DMS 273 (cell line): ENCODE results near the gene TNPO2.
"Not testable (repeated sequence)": the region's sequence is repeated elsewhere in the genome, so short reads cannot be mapped to it uniquely, and the experiment has no call there.

Experiments
- DNase-seq: peaks from one replicate; lab custom pipeline; 2025; ENCODE audit not compliant: unreplicated experiment; lab: John Stamatoyannopoulos, UW

The TNPO2 gene

DNA sequence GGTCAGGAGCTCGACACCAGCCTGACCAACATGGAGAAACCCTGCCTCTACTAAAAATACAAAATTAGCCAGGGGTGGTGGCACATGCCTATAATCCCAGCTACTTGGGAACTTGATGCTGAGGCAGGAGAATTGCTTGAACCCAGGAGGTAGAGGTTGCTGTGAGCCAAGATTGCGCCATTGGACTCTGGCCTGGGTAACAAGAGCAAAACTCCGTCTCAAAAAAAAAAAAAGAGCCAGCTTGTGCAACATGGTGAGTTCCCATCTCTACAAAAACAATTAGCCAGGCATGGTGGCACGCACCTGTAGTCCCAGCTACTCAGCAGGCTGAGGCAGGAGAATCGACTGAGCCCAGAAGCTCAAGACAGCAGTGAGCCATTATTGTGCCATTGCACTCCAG lies 45.7 kb downstream of the TNPO2 start:
- not testable (repeated sequence) for DNase-seq

DNA sequence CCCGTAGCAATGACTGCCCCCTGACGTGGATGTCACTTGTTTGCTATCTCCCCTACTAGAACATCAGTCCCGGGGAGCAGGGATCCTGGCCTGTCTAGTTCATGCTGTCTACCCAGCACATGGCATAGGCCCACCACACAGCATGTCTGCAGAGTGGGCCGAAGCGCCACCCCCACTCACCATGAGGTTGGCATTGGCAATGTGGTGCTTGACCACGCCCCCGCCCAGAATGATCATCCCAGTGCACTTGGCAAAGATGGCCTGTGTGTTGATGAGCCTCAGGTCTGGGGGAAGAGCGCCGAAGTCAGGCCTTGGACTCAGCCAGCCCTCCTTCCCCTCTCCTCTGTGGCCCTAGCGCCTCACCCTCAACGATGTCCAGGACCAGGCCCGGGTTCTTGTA lies 46.8 kb downstream of the TNPO2 start:
- no peak for DNase-seq

DNA sequence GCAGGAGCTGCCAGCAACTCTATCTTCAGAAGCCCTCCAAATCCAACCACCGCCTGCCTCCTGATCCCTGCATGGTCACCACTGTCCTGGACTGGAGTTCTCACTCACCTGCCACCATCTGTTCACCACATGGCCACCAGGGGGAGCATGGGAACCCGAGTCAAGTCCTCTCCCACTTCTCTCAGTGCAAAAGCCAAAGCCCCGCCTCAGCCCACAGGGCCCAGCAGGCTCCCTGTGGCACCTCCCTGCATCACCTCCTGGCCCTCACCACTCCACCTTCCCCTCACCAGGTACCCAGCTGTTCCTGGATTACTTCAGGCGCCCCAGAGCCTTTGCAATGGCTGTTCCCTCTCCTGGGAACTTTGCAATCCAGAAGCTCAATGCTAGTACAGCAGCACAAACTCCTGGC lies 47.3 kb downstream of the TNPO2 start:
- DNase-seq, result peak; percentile 92

DNA sequence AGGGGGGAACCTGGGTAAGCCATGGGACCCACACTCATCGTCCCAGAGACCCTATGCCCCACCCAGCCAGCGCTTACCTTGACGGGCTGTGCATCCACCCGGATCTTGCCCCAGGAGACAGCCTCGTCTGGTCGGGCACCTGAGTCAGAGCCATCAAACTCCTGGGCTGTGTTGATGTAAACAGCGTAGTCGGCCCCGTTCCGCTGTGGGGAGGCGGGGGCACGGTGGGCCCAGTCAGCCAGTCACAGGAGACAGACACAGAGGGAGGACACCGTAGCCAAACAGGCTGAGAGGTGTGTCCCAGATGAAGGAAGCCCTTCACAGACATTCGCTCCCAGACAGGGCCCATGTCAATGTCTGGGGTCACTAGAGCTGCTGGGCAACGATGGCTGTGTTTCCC lies 47.8 kb downstream of the TNPO2 start:
- DNase-seq, result no peak

DNA sequence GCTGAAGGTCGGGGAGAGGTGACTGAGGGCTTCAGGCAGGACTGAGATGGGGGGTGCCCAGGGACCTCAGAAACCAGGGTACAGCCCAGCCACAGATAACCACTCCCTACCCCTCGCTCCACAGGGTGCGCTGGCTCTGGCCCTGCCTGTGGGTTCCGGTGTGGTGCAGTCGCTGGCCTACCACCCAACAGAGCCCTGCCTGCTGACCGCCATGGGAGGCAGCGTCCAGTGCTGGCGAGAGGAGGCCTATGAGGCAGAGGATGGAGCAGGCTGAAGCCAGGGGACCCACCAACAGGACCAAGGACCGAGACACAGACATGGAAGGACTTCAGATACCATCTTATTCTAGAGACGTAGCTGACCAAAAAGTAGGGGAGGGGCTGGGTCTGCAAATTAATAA lies 48.3 kb downstream of the TNPO2 start:
- no peak for DNase-seq

DNA sequence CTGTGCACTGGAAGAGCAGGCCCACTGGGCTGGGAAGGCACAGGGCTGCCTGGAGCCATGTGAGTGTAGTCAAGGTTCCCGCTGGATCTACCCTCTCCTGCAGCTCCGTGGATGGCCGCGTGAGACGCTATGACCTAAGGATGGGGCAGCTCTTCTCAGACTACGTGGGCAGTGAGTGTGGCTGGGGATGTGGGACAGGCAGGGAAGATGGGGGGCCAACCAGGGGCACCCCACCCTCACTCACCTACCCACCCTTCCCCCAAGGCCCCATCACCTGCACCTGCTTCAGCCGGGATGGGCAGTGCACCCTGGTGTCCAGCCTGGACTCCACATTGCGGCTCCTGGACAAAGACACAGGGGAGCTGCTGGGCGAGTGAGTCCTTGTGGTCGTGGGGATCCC lies 51.0 kb downstream of the TNPO2 start:
- DNase-seq, result no peak

DNA sequence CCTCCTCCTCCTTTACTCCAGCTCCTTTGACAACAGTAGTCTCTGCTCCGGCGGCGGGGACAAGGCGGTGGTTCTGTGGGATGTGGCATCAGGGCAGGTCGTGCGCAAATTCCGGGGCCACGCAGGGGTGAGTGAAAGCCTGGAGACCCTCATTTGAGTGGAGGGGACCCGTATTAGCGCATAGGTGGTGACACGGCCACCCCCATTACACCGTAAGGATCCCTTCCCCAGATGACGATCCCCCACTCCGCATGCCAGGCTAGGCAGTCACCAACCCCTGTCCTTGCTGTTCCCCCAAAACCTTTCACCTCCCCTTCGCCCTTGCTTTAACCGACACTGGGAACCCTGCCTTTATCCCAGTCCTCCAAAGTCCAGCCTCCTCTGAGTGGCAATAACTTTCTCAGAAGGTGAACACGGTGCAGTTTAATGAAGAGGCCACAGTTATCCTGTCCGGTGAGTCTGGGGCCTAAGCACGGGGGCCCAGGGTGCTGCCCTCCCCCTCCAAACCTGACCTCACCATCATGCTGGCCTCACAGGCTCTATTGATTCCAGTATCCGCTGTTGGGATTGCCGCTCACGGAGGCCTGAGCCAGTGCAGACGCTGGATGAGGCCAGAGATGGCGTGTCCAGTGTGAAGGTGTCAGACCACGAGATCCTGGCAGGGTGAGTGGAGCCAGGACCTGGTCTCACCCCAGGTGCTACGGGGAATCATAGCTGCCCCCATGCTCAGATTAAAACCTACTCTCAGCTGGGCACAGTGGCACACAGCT lies 53.4 kb downstream of the TNPO2 start:
- DNase-seq, result no peak

DNA sequence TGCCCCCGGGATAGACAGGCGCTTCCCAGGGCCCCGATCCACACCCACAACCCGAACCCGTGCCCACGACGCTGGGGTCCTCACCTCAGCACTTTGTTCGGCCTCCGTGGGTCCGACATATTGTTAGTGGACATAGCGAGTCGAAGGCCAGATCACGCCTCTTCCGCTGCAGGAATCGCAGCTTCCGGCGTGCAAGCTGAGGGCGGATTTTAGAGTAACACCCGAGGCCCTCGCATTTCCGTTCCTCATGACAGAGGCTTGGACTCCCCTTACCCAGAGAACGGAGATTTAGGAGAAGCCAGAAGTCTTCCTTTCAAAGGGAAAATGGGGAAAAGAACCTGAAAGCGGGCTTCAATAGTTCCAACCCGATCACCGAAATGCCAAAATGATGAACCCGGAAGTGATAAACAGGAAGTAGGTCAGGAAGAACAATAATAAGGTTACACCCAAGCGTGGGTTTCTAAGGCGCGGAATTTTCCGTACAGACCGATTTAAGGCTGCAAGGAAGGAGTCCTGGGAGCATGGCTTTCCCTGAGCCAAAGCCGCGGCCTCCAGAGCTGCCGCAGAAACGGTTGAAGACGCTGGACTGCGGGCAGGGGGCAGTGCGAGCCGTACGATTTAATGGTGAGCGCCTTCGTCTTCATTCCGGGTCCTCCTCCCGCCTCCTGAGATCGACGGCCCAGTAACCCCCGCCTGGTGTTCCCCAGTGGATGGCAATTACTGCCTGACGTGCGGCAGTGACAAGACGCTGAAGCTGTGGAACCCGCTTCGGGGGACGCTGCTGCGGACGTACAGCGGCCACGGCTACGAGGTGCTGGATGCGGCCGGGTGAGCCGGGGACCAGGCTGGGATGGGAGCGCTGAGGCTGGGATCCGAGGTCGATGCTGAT lies 54.2 kb downstream of the TNPO2 start:
- DNase-seq, result peak; percentile 91

DNA sequence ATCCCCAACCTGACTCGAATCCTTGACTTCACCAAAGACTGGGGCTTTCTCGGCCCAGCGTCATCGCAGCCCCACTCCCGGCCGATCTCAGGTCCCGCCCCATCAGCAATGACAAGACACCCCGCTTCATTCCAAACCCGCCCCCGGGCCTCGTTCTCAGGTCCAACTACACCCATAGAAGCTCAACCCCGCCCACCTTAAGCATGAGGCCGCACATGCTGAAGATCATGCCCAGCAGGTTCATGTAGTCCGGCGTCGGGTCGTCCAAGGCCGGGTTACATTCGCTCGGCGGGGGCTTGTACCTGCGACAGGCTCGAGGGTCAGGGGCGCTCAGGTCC lies 54.8 kb downstream of the TNPO2 start:
- peak; percentile 68 for DNase-seq

DNA sequence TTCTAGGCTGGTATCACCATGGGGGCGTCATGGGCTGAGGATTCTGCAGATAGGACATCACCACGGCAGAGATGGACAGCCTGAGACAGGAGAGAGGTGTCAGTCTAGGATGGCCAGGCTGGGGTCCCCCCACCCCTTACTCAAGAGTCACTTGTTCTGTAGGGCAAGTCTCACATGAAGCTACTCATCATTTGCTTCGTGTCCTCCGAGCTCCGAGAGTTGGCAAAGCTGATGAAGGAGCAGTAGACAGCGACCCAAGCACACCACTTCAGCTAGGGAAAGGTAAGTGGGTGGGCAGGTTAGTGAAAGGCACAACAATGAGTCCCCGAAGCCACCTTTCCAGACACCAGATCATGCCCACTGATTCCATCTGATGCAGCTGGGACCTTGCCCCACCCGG lies 55.4 kb downstream of the TNPO2 start:
- DNase-seq, result no peak

DNA sequence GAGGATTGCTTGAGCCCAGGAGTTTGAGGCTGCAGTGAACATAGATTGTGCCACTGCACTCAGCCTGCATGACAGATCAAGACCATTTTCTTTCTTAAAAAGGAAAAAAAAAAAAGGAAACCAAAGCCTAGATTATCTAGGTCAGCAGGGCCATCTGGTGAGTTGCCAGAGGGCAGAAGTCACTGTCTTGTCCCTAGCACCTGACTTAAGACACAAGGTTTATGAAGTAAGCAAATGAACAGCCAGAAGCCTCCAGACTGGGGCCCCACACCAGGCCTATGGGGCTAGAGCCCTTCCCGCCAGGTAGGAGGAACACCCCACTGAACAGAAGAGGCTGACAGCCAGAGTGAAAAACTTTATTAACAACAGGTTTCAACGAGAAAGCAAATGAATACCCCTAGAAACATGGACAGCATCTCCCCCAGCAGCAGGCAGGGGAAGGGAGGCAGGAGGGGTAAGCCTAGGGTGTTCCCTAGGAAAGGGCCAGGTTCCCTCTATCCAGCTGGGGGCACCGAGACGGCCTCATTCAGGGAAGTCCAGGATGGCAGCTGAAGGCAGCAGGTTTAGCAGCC lies 55.9 kb downstream of the TNPO2 start:
- no peak for DNase-seq

DNA sequence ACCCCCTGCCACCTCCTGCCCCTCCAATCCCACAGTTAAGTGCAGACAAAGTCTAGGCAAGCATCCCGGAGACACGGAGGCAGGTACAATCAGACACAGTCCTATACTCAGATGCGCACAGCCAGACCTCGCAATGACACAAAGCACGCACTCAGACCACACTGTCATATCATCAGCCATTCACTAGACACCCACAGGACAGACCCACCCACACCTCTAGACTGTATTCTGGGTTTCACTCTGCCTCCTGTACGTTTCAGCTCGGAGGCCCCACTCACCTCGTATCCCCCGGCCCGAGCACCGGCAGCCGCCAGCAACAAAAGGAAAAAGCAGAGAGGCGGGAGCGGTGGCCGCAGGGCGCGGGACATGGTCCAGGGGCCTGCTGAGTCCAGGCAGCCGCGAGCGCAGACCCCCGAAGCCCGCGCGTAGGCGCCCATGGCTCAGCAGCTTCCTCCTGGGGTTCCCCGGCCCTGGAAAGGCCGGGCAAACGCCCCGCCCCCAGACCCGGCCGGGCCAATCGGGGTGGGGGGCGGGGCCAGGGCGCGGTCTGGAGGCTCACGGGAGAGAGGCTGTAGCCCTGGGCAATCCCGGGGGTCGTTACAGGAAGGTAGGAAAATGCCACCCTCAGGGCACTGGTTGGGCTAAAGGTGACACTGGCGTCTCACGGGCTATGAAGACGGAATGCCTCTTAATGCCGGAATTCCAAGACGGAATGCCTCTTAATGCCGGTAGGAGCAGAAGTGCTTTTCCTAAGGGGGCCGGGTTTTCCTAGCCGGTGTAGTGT lies 57.3 kb downstream of the TNPO2 start, which contains the start of the genes MAN2B1 and WDR83:
Gene MAN2B1 (minus strand): TSS at position 478 of the 784 bp plus-strand sequence. CDS start 41 bp downstream, at position 437.
Gene WDR83 (plus strand): TSS at position 543 of the 784 bp plus-strand sequence. CDS start 2,984 bp downstream, outside the sequence.
- peak; percentile 89 for DNase-seq

DNA sequence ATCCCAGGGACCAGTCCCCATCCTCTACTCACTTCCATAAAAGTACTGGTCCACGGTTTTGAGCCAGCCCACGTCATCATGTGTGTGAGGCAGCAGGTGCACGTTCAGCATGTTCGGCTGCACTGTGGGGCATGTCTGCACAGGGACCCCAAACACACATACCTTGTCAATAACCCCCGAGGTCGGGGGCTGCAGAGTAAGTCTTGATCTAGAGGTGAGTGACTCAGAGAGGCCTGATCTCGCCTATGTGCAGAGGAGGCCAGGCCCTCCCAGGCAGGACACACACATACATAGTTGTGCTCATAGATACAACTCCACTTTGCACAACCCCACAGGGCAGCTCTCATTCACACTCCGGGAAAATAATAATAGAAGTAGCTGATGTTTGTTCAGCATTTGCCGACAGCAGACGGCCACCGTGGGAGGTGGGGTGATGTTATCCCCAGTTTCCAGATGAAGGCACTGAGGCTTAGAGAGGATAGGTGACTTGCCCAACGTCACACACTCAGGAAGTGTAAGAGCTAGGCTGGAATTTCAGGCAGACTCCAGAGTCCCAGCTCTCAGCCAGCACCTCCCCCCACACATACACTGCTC lies 58.0 kb downstream of the TNPO2 start:
- no peak for DNase-seq

DNA sequence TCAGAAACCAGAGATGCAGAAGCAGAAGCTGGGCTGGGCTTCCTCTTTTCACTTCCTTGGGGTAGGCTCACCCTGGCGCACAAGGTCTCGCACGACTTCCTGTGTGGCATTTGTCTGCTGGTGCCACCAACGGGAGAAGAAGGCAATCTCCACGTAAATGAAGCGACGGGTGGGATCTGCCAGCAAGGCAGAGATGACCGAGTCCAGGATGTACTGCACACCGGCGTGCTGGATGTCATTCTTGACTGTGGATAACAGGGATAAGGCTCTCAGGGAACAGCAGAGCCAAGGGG lies 58.5 kb downstream of the TNPO2 start:
- DNase-seq, result no peak

DNA sequence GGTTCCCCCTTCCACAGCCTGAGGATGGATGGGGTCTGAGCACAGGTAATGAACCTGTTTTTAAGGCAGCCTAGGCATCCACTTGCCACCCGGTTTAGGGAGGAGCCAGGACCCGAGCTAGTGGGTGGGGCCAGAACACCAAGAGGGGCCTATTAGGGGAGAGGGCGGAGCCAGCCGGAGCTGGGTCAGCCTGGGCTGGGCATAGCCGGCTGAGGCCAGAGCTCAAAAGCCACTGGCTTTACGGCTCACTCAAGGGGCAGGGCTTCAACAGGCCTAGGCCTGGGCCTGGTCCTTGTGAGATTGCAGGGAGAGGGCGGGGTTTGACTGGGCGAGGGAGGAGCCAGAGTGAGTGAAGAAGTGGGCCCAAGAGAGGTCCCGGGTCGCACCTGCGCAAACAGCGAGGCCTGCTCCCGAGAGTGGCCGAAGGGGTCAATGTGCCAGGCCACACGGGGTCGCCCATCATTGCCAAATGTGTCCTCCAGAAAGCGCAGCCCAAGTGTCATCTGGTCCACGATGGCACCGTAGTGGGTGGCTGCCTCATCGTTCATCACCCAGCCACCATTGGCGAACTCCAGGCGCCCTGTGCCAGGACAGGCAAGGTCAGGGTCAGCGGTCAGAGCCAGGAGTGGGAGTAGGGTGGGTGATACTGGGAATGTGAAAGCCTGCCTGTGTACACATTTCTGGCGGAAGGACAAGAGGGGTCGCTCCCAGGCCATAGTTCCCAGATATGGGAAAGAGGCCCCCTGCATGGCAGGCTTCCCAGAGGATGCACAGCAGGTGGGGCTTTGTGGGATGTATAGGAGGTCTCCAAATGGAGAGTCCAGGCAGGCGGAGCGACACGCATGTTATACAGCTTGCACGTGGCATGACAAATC lies 59.1 kb downstream of the TNPO2 start:
- no peak for DNase-seq

DNA sequence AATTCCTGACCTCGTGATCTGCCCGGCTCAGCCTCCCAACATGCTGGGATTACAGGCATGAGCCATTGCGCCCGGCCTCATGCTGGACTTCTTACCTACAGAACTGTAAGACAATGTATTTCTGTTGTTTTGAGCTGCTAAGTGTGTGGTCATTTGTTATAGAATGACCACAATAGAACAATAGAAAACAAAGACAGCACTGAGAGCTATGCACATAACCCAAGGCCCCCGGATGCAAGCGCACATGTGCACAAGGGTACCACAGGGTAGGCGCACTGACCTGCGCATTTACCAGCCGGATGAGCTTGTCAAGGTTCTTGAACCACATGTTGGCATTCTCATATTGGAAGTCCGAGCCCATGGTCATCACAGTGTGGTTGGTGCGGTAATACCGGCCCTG lies 62.8 kb downstream of the TNPO2 start:
- DNase-seq, result no peak

DNA sequence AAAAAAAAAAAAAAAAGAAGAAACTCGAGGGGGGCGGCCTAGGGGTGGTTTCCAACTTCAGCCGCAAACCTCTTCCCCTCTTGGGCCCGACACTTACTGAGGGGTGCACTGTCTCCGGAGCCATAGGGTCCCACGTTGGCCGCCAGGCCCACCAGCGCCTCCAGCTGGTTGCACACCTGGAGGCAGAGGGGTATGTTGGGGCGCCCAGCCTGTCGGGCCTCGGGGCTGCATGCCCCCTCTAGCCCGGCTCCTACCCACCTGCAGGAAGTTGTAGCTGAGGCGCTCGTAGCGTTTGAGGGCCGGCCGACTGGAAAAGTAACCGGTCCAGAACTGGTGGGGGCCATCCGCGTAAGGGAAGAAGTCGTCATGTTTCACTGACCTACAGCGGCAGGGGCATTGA lies 65.8 kb downstream of the TNPO2 start:
- DNase-seq, result no peak

DNA sequence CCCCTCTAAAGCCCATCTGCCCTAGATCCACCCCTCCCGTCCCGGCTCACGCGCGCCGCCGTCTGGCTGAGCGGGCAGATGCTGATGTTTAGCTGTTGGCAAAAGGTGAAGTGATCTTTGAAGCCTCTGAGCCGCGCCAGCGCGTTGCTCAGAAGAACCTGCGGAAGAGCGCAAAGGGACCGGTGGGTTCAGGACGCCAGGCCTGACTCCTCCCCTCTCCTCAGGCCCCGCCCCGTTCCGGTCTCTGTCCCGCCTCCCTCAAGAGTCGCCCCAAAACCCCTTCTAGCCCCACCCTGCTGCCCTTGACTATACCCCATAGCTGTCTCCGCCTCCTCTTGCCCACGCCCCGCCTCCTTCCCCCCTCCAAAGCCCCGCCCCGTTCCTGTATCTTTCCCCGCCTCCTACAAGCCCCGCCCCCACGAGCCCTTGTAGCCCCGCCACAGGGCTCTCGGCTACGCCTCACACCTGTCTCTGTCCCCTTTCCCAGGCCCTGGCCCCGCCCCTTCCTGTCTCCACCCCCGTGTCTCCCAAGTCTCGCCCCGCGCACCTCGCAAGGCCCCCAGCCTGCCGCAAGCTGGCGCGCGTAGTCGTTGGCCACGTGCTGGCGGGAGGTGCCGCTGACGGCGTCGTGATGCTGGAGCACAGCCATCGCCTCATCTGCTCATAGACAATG lies 66.7 kb downstream of the TNPO2 start:
- DNase-seq, result no peak

DNA sequence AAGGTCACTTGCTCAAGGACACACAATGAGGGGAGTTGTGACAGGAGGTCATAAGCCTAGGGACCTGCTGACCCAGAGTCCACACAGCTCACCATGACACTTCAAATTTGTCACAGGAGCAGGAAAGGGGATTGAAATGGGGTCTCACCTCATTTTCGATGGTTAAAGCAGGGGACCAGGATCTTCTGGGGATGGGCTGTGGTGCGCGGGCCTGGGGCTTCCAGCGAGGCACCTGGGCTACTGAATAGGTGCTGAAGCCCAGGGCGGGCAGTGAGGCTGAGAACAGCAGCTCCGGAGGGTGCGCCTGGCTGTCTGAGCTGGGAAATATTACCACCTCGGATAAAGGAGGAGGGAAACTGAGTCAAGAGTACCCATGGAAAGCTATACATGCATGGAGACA lies 68.2 kb downstream of the TNPO2 start:
- DNase-seq, result no peak
